Measurements from ENCODE around the gene PIWIL1. TPM values are rescaled to one million over a fixed set of nuclear protein-coding genes. Genes with fewer than 3 reads are reported as not detected.

Gene PIWIL1
- total RNA-seq, 1 donor from 2014 or later, result not detected

- DNase-seq (no peak), ATAC-seq (no peak)
- intact Hi-C loops (cut with micrococcal nuclease), result loop anchor here (10.0 kb wide), 1 partner anchor 290 kb away; no protein-coding TSS in a partner anchor
Measured at GRCh38 chr12:130334937-130335336, 2.8 kb upstream of the PIWIL1 start.

- no peak for ATAC-seq
- intact Hi-C loops (cut with micrococcal nuclease), result loop anchor here (10.0 kb wide), 1 partner anchor 291 kb away; no protein-coding TSS in a partner anchor
Measured at GRCh38 chr12:130335517-130336392, 1.9 kb upstream of the PIWIL1 start.

GRCh38 chr12:130336723-130337487 is 782 bp upstream of the PIWIL1 start:
- ATAC-seq, result no peak
- no peak for DNase-seq
- intact Hi-C loops (cut with micrococcal nuclease), result loop anchor here (10.0 kb wide), 1 partner anchor 292 kb away; no protein-coding TSS in a partner anchor

More at GRCh38 chr12:130335517-130336392, 1.9 kb upstream of the PIWIL1 start:
- no peak for DNase-seq

GRCh38 chr12:130338794-130339601 is 1.3 kb downstream of the PIWIL1 start:
- ATAC-seq (no peak), DNase-seq (no peak)
- intact Hi-C loops (cut with micrococcal nuclease), result loop anchor here (10.0 kb wide), 1 partner anchor 294 kb away; no protein-coding TSS in a partner anchor

GRCh38 chr12:130339951-130340350 is 2.3 kb downstream of the PIWIL1 start:
- ATAC-seq, result no peak
- no peak for DNase-seq
- intact Hi-C loops (cut with micrococcal nuclease), result loop anchor here (10.0 kb wide), 1 partner anchor 295 kb away; no protein-coding TSS in a partner anchor

GRCh38 chr12:130342442-130342841 is 4.8 kb downstream of the PIWIL1 start:
- DNase-seq (no peak), ATAC-seq (no peak)
- intact Hi-C loops (cut with micrococcal nuclease), result no loop called here

GRCh38 chr12:130342842-130343241 is 5.2 kb downstream of the PIWIL1 start:
- DNase-seq, result no peak
- no peak for ATAC-seq
- intact Hi-C loops (cut with micrococcal nuclease), result no loop called here

- intact Hi-C loops (cut with micrococcal nuclease), result no loop called here
- ATAC-seq, result no peak
- DNase-seq, result no peak
Measured at GRCh38 chr12:130344529-130344928, 6.8 kb downstream of the PIWIL1 start.

GRCh38 chr12:130345292-130345691 is 7.6 kb downstream of the PIWIL1 start:
- intact Hi-C loops (cut with micrococcal nuclease), result no loop called here
- no peak for ATAC-seq
- DNase-seq, result no peak

- DNase-seq, result no peak
- ATAC-seq, result no peak
- intact Hi-C loops (cut with micrococcal nuclease), result no loop called here
Measured at GRCh38 chr12:130347588-130347987, 9.9 kb downstream of the PIWIL1 start.

GRCh38 chr12:130350715-130351114 is 13.0 kb downstream of the PIWIL1 start:
- intact Hi-C loops (cut with micrococcal nuclease), result no loop called here
- no peak for DNase-seq
- ATAC-seq, result no peak

GRCh38 chr12:130351326-130351725 is 13.6 kb downstream of the PIWIL1 start:
- DNase-seq, result no peak
- intact Hi-C loops (cut with micrococcal nuclease), result no loop called here
- ATAC-seq, result no peak

- ATAC-seq (no peak), DNase-seq (no peak)
- intact Hi-C loops (cut with micrococcal nuclease), result no loop called here
Measured at GRCh38 chr12:130353081-130353480, 15.4 kb downstream of the PIWIL1 start.

- intact Hi-C loops (cut with micrococcal nuclease), result no loop called here
- DNase-seq, result no peak
Measured at GRCh38 chr12:130354407-130354806, 16.7 kb downstream of the PIWIL1 start.

GRCh38 chr12:130356222-130356621 is 18.5 kb downstream of the PIWIL1 start:
- DNase-seq, result no peak
- intact Hi-C loops (cut with micrococcal nuclease), result no loop called here
- no peak for ATAC-seq

More at GRCh38 chr12:130354407-130354806, 16.7 kb downstream of the PIWIL1 start:
- no peak for ATAC-seq

GRCh38 chr12:130357241-130357640 is 19.6 kb downstream of the PIWIL1 start:
- intact Hi-C loops (cut with micrococcal nuclease), result no loop called here
- ATAC-seq (no peak), DNase-seq (no peak)

- ATAC-seq, result no peak
- DNase-seq, result no peak
- intact Hi-C loops (cut with micrococcal nuclease), result no loop called here
Measured at GRCh38 chr12:130357729-130358330, 20.1 kb downstream of the PIWIL1 start.

GRCh38 chr12:130362060-130362459 is 24.4 kb downstream of the PIWIL1 start:
- intact Hi-C loops (cut with micrococcal nuclease), result no loop called here
- ATAC-seq (no peak), DNase-seq (no peak)

- no peak for ATAC-seq
- intact Hi-C loops (cut with micrococcal nuclease), result no loop called here
- no peak for DNase-seq
Measured at GRCh38 chr12:130364578-130364977, 26.9 kb downstream of the PIWIL1 start.

All from left ventricle myocardium superior (tissue), 1 donor.